Smooth muscle cell (in vitro differentiated cells): ENCODE results near the gene TIMELESS. TPM values are rescaled to one million over a fixed set of nuclear protein-coding genes. Genes with fewer than 3 reads are reported as not detected.
"Not testable (repeated sequence)": the region's sequence is repeated elsewhere in the genome, so short reads cannot be mapped to it uniquely, and the experiment has no call there.

ENCODE experiments used
- DNase-seq: peaks from one replicate; lab custom pipeline; 2025; ENCODE audit not compliant: unreplicated experiment; lab: John Stamatoyannopoulos, UW
- H2AFZ ChIP-seq: fragments of 200-600 bp; sonication (generic); 2 replicates; pipeline ENCODE4 v1.6.0; 2016; ENCODE audit warnings: antibody characterized with exemption, low read depth, mild to moderate bottlenecking
- H3F3A ChIP-seq: fragments of 200-600 bp; sonication (generic); 2 replicates; pipeline ENCODE4 v1.6.0; 2017; ENCODE audit warnings: antibody characterized with exemption, low read depth
- H3K27ac ChIP-seq: fragments of 200-600 bp; sonication (generic); 2 replicates; pipeline ENCODE4 v1.5.1; 2016; ENCODE audit warnings: low read depth, mild to moderate bottlenecking
- H3K27me3 ChIP-seq: fragments of 200-600 bp; sonication (generic); 2 replicates; pipeline ENCODE4 v1.6.1; 2016; ENCODE audit warnings: low read depth, mild to moderate bottlenecking
- H3K36me3 ChIP-seq: fragments of 200-600 bp; sonication (generic); 2 replicates; pipeline ENCODE4 v1.5.1; 2016; ENCODE audit warnings: low read depth
- H3K4me1 ChIP-seq: fragments of 200-600 bp; sonication (generic); 2 replicates; pipeline ENCODE4 v1.5.1; 2016; ENCODE audit warnings: low read depth
- H3K4me2 ChIP-seq: fragments of 200-600 bp; sonication (generic); 2 replicates; pipeline ENCODE4 v1.6.0; 2016; ENCODE audit warnings: mild to moderate bottlenecking
- H3K4me3 ChIP-seq: fragments of 200-600 bp; sonication (generic); 2 replicates; pipeline ENCODE4 v1.5.1; 2016; ENCODE audit warnings: mild to moderate bottlenecking
- H3K79me2 ChIP-seq: fragments of 200-600 bp; sonication (generic); 2 replicates; pipeline ENCODE4 v1.6.0; 2016; ENCODE audit warnings: low read depth, mild to moderate bottlenecking
- H3K9ac ChIP-seq: fragments of 200-600 bp; sonication (generic); 2 replicates; pipeline ENCODE4 v1.6.0; 2016; ENCODE audit warnings: low read depth
- H3K9me3 ChIP-seq: fragments of 200-600 bp; sonication (generic); replicated peaks from 2 replicates; pipeline ENCODE4 v1.5.1; 2016; ENCODE audit warnings: low read depth
- H4K20me1 ChIP-seq: fragments of 200-600 bp; sonication (generic); 2 replicates; pipeline ENCODE4 v1.6.0; 2016; ENCODE audit warnings: low read depth
- CTCF ChIP-seq: fragments of 200-600 bp; sonication (generic); IDR thresholded peaks from 2 replicates; pipeline ENCODE4 v1.5.1; 2017; ENCODE audit warnings: borderline replicate concordance, mild to moderate bottlenecking, antibody characterized with exemption; ENCODE audit not compliant: insufficient read depth, poor library complexity, severe bottlenecking
- WGBS: methylation state at CpG from one replicate; pipeline ENCODE4 v1.1.7; 2016; ENCODE audit warnings: low lambda C conversion rate; 5-methylcytosine and 5-hydroxymethylcytosine counted together
- polyA plus RNA-seq: library from polyadenylated mRNA; unstranded; fragments of >200 nt; fragmentation: Nextera tagmentation; extraction: Ambion mirVana; gene quantifications from 2 replicates; pipeline ENCODE4 v1.2.1, GENCODE V29; 2016
- total RNA-seq: library from RNA; depleted of rRNA; stranded (reverse); fragments of >200 nt; gene quantifications from 2 replicates; pipeline ENCODE4 v1.2.3, GENCODE V29; 2014

The TIMELESS gene
- total and polyA plus RNA-seq, 2 experiments from 2014 or later = 6.3 to 9.9 TPM

- no peaks in the 10 kb centered on the region for H3F3A ChIP-seq
- no peak overlapping the region for H3K4me3 ChIP-seq
- no peaks in the 10 kb centered on the region for H3K36me3 ChIP-seq
- H3K27me3 ChIP-seq = no peaks in the 10 kb centered on the region
- H2AFZ ChIP-seq = no peak overlapping the region
- H3K4me1 ChIP-seq = no peaks in the 10 kb centered on the region
- DNase-seq = no peak
- 87% methylated on average over 5 of the region's 5 CpGs for WGBS
- no peaks in the 10 kb centered on the region for H4K20me1 ChIP-seq
- no peak overlapping the region for H3K9ac ChIP-seq
- no peaks in the 10 kb centered on the region for H3K9me3 ChIP-seq
- H3K4me2 ChIP-seq = no peak overlapping the region
- no peak overlapping the region for H3K27ac ChIP-seq
- TF ChIP-seq CTCF = no peak
- no peaks in the 10 kb centered on the region for H3K79me2 ChIP-seq
Observed at GRCh38 chr12:56408799-56409417, 40.3 kb downstream of the TIMELESS start.

- not testable (repeated sequence) for H3F3A ChIP-seq, H3K9me3 ChIP-seq, H3K4me1 ChIP-seq, H3K27me3 ChIP-seq, H3K27ac ChIP-seq, DNase-seq, H3K36me3 ChIP-seq, H3K79me2 ChIP-seq, H2AFZ ChIP-seq, H3K4me3 ChIP-seq, H3K9ac ChIP-seq, H4K20me1 ChIP-seq, H3K4me2 ChIP-seq
- WGBS = 90% methylated on average over 3 of the region's 3 CpGs
Observed at GRCh38 chr12:56404227-56404626, 45.0 kb downstream of the TIMELESS start.

GRCh38 chr12:56401612-56402011, 47.6 kb downstream of the TIMELESS start:
- H4K20me1 ChIP-seq, H3K9ac ChIP-seq, H3K4me1 ChIP-seq, H3K4me2 ChIP-seq, H3K27ac ChIP-seq, DNase-seq, H3K36me3 ChIP-seq, H3K79me2 ChIP-seq, H3F3A ChIP-seq, H3K27me3 ChIP-seq, H3K4me3 ChIP-seq, H2AFZ ChIP-seq, H3K9me3 ChIP-seq: not testable (repeated sequence)

GRCh38 chr12:56401125-56401524, 48.1 kb downstream of the TIMELESS start:
- 95% methylated on average over 1 of the region's 3 CpGs for WGBS
- H3K4me2 ChIP-seq, DNase-seq, H3K9ac ChIP-seq, H3K4me3 ChIP-seq, H3K9me3 ChIP-seq, H3K27me3 ChIP-seq, H3F3A ChIP-seq, H2AFZ ChIP-seq, H3K4me1 ChIP-seq, H3K27ac ChIP-seq, H4K20me1 ChIP-seq, H3K36me3 ChIP-seq, H3K79me2 ChIP-seq: not testable (repeated sequence)

GRCh38 chr12:56399466-56399865, 49.8 kb downstream of the TIMELESS start:
- WGBS = 90% methylated on average over 3 of the region's 3 CpGs
- H3K27ac ChIP-seq, H3K9ac ChIP-seq, H3K9me3 ChIP-seq, H3K79me2 ChIP-seq, H3K27me3 ChIP-seq, H3F3A ChIP-seq, H3K4me3 ChIP-seq, DNase-seq, H3K4me2 ChIP-seq, H2AFZ ChIP-seq, H3K4me1 ChIP-seq, H3K36me3 ChIP-seq, H4K20me1 ChIP-seq: not testable (repeated sequence)
